Effector memory CD8-positive, alpha-beta T cell (primary cell): Measurements from ENCODE around the gene TMEM169.
A peak's percentile ranks its signal among the peaks of the same experiment; 100 is the strongest.

Source experiments
- ATAC-seq: fragments of 150-1000 bp; cut with Tn5 transposase; replicated peaks from 2 replicates; pipeline ENCODE4 v1.10.0; 2021; ENCODE audit warnings: mild to moderate bottlenecking, moderate library complexity
- DNase-seq, 3 experiments: peaks; one replicate each; pipeline ENCODE4 v3.0.0; 2021
- H3K27ac Mint-ChIP-seq, 2 donors: one replicate each; pipeline ENCODE4 v1.8.0; 2022; ENCODE audit warnings: mild to moderate bottlenecking in 2 of 2, mixed read lengths in 2 of 2, moderate library complexity in 2 of 2
- H3K27me3 Mint-ChIP-seq, 2 donors: one replicate each; pipeline ENCODE4 v1.8.0; 2022; ENCODE audit warnings: mixed read lengths in 2 of 2
- H3K36me3 Mint-ChIP-seq: one replicate; pipeline ENCODE4 v1.8.0; 2022; ENCODE audit warnings: mild to moderate bottlenecking, moderate library complexity, mixed read lengths; ENCODE audit not compliant: insufficient read depth
- H3K4me1 Mint-ChIP-seq, 2 donors: one replicate each; pipeline ENCODE4 v1.8.0; 2022; ENCODE audit warnings: low read depth in 2 of 2, mixed read lengths in 2 of 2
- H3K4me3 Mint-ChIP-seq, 2 donors: one replicate each; pipeline ENCODE4 v1.8.0; 2022; ENCODE audit warnings: mild to moderate bottlenecking in 2 of 2, mixed read lengths in 2 of 2, moderate library complexity in 2 of 2
- H3K9me3 Mint-ChIP-seq, 2 donors: one replicate each; pipeline ENCODE4 v1.8.0; 2022; ENCODE audit warnings: mixed read lengths in 2 of 2
- total RNA-seq, 9 experiments: gene quantifications; one replicate each; lab custom pipeline; 2026; lab: John Stamatoyannopoulos, UW

The TMEM169 gene, protein sequence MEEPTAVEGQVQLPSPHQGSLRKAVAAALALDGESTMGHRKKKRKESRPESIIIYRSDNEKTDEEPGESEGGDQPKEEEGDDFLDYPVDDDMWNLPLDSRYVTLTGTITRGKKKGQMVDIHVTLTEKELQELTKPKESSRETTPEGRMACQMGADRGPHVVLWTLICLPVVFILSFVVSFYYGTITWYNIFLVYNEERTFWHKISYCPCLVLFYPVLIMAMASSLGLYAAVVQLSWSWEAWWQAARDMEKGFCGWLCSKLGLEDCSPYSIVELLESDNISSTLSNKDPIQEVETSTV
- 0 to 5.0 (median 0.51) reads per million in 9 experiments for total RNA-seq

DNA sequence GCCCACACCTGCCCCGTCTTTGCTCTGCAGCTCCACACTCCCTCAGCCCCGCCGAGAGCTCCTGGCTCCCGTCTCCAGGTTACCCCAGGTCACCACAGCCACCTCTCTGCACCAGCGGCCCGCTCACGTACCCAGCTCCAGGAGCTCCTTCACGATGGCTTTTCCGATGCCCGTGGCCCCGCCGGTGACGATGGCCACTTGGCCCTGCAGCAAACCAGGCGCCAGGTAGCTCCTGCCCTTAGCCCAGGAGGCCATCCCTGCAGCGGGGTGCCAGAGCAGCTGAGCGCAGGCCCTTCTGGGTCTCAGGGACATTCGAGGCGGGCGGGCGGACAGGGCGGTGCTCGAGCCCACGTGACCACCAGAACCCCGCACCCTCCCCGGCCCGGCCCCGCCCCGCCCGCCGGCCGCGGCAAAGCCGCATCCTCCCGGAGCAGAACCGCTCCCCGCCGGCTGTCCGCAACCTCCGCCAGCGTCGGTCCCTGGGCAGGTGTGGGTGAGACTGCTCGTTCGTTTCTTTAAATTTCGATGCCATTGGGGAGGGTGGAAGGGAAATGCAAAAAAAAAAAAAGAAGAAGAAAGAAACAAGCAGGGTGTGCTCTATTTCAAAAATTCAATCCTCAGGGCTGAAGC lies at the start of gene TMEM169, which contains the start of gene PECR:
Gene TMEM169 (plus strand): TSS at position 433 of the 630 bp plus-strand sequence. CDS start 14,045 bp downstream, outside the sequence.
Gene PECR (minus strand): TSS at position 323 of the 630 bp plus-strand sequence. CDS start 68 bp downstream, at position 255.
- Mint-ChIP-seq H3K4me1 (peaks cover 39 to 51% of the 10 kb centered on the region in 2 donors), H3K9me3 (no peaks in the 10 kb centered on the region), H3K27me3 (no peaks in the 10 kb centered on the region), H3K36me3 (no peaks in the 10 kb centered on the region), H3K4me3 (peak within 1 kb of the TSS; percentile 93 to 95), H3K27ac (peak within 1 kb of the TSS; percentile 90)
- ATAC-seq, result peak; percentile 93
- peak; percentile 61 to 68 (median 66) for DNase-seq

DNA sequence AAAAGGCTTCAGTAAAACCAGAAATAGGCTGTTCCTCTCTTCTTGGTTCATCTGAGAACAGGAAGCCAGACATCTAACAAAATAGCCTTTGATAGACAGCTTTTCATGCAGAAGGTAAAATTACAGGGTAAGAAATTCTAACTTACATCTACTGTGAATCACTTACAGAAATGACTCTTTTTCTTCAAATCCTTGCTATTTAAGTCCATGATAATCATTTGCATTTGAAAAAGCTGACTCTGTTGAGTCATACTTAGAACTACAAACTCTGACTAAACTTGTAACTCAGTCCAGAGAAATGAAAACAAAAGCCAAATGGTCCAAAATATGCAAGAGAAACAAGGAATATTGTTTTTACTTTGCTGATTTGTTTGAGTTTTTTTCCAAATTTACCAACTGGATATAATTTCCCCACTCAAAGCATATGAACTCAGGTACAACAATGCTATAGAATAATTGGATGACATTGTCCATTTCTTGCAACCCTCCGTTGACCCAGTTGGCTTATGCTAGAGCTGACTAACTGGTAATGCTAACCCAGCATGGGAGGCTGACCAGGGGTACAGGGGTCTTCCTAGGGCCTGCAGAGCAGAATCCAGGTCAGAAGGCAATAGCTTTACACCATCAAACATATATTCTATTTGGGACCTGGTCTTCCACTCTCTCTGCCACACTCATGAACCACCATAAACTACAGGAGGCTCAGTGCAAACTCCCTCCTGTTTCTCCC lies 49.6 kb upstream of the TMEM169 start:
- Mint-ChIP-seq H3K27ac (peak overlapping the region in 1 of 2 donors; percentile 66), H3K36me3 (peaks cover 4% of the 10 kb centered on the region), H3K4me1 (peaks cover 0 to 3% of the 10 kb centered on the region in 2 donors), H3K27me3 (no peaks in the 10 kb centered on the region), H3K9me3 (no peaks in the 10 kb centered on the region), H3K4me3 (no peak overlapping the region)
- no peak for ATAC-seq
- DNase-seq, result no peak

DNA sequence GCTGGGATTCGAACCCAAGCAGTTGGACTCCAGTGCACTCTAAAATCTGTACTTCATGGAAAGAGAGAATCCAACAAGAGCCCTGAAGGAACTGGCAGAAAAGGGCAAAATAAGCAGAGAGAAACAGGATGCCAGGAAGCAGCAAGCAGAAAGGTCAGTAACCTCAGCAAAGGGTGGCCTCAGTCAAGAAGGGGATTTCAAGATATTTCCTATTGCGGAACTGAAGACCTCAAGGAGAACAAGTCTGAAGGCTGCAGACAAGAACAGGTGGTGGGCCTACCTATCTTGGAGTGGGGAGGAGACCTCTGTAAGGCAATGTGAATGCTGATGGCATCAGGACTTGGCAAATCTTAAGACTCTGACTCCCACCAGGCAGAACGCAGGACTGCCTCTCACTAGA lies 48.3 kb upstream of the TMEM169 start:
- peaks cover 0 to 3% of the 10 kb centered on the region in 2 donors for H3K4me1 Mint-ChIP-seq
- no peak overlapping the region for H3K27ac Mint-ChIP-seq
- H3K4me3 Mint-ChIP-seq, result no peak overlapping the region
- ATAC-seq (no peak), DNase-seq (no peak)
- no peaks in the 10 kb centered on the region for H3K9me3 Mint-ChIP-seq
- peaks cover 4% of the 10 kb centered on the region for H3K36me3 Mint-ChIP-seq
- no peaks in the 10 kb centered on the region for H3K27me3 Mint-ChIP-seq

DNA sequence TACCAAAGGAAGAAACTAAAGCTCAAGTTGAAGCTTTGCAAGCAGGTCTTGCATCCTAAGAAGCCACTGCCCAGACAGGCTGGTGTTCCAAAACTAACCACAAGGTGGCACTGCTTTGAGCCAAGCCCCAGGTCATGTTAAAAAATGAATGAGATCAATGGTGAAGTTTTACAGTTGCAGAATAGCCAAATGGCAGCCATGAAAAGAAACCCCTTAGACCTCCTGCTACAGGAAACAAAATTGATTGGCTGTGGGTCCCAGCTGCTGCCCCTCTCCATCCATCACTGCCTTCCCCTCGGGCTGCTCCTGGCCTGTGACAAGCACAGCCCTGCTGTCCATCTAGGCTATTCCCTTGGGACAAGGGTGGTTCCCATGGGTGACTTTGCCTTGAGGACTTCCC lies 47.7 kb upstream of the TMEM169 start:
- DNase-seq, result peak; percentile 74 to 83 (median 75)
- Mint-ChIP-seq H3K9me3 (no peaks in the 10 kb centered on the region), H3K27me3 (no peaks in the 10 kb centered on the region), H3K4me3 (no peak overlapping the region), H3K4me1 (peaks cover 0 to 3% of the 10 kb centered on the region in 2 donors), H3K27ac (no peak overlapping the region), H3K36me3 (peaks cover 7% of the 10 kb centered on the region)
- peak; percentile 84 for ATAC-seq

DNA sequence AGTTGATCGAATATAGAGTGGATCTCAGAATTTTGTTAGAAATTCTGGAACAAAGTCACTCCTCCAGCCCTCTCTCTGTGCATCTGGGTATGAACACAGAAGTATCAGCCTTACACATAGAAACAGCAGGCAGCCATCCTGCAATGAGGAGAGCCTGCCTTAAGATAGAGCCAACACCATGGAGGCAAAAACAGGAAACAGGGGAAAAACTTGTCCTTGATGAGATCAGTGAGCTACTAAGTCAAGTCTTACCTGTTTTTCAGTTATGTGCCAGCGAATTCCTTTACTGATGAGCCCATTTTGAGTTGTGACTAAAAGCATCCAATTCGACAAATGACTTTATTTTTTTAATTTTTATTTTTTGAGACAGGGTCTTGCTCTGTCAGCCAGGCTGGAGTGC lies 41.8 kb upstream of the TMEM169 start:
- Mint-ChIP-seq H3K4me3 (no peak overlapping the region), H3K27ac (peak overlapping the region in 1 of 2 donors; percentile 32), H3K4me1 (no peaks in the 10 kb centered on the region), H3K9me3 (no peaks in the 10 kb centered on the region), H3K36me3 (peaks cover 12% of the 10 kb centered on the region), H3K27me3 (no peaks in the 10 kb centered on the region)
- no peak for DNase-seq
- no peak for ATAC-seq

DNA sequence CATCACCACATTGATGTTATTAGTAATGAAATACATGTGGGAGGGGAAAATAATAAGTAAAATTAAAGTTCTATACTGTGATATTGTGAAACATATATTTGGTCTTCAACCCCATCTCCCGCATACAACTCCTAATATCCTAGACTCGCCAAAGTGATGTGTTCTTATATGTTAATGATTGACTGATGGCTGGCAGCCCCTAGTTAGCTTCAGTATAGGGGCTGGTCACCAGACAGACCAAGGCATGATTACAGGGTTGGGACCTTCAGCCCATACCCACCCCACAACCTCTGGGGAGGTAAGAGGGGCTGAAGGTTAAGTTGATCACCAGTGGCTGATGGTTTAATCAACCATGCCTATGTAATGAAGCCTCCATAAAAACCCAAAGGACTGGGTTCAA lies 40.3 kb upstream of the TMEM169 start:
- Mint-ChIP-seq H3K4me1 (no peaks in the 10 kb centered on the region), H3K4me3 (no peak overlapping the region), H3K27me3 (no peaks in the 10 kb centered on the region), H3K27ac (no peak overlapping the region), H3K9me3 (no peaks in the 10 kb centered on the region), H3K36me3 (peaks cover 12% of the 10 kb centered on the region)
- ATAC-seq (no peak), DNase-seq (no peak)

DNA sequence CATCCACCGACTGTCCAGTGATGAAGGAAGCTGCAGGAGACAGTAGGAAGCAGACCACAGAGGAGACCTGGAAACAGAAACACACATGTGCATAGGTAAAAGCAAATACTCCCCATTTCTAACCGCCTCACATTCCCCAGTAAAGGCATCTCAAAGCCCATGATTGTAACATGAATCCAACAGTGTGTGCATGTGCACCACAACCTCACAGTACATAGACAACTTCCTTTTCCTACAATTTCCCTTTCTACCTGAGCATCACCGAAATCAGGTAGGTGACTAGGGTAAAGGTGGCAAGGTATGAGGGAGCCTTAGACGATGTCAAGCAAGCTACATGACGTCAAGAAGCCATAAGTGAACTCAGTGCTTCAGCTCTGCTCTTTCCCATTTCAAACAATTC lies 37.8 kb upstream of the TMEM169 start:
- H3K9me3 Mint-ChIP-seq, result no peaks in the 10 kb centered on the region
- no peak overlapping the region for H3K27ac Mint-ChIP-seq
- H3K36me3 Mint-ChIP-seq, result peaks cover 19% of the 10 kb centered on the region
- no peak for ATAC-seq
- no peak for DNase-seq
- no peak overlapping the region for H3K4me3 Mint-ChIP-seq
- no peaks in the 10 kb centered on the region for H3K27me3 Mint-ChIP-seq
- H3K4me1 Mint-ChIP-seq, result no peaks in the 10 kb centered on the region

DNA sequence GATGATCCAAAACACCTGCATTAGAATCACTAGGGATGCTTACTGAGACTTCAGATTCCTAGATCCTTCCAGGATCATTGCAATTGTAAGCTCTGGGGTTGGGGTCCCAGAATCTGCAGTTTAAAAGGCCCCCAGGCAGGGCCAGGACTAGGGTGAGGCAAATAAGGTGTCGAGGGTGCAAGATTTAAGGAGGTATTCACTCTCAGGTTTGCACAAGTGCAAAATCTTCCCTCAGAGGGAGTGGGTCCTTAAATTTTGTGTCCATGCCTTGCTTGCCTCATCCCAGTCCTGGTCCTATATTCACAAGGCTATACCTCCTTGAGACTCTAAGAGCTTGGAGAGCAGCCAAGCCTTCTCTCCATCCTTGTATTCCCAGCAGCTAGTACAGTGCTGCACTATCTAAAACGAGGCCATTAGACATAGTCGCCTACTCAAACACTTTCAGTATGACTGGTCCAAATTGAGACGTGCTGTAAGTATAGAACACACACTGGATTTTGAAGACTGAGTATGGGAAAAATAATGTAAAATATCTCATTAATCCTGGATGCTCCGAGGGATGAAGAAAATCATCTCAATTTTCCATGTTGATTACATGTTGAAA lies 36.7 kb upstream of the TMEM169 start:
- ATAC-seq (no peak), DNase-seq (no peak)
- Mint-ChIP-seq H3K4me1 (no peaks in the 10 kb centered on the region), H3K4me3 (no peak overlapping the region), H3K9me3 (no peaks in the 10 kb centered on the region), H3K27ac (no peak overlapping the region), H3K36me3 (peaks cover 19% of the 10 kb centered on the region), H3K27me3 (no peaks in the 10 kb centered on the region)

DNA sequence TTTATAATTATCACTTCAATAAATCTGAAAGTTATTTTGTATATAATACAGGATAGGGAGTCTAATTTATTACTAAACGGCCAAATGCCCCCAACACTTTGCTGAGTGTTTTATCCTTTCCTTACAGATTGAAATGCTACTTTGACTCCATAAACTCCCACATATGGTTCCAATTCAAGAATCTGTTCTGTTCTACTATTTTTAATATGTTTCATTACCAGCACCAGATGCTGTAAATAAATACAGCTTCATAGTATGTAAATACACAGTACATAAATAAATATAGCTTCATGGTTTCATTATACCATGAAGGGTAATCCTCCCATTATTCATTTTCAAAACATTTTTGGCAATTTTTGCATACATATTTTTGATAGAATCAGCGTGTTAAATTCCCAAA lies 34.3 kb upstream of the TMEM169 start:
- no peak overlapping the region for H3K4me3 Mint-ChIP-seq
- peaks cover 21% of the 10 kb centered on the region for H3K36me3 Mint-ChIP-seq
- DNase-seq (no peak), ATAC-seq (no peak)
- no peaks in the 10 kb centered on the region for H3K9me3 Mint-ChIP-seq
- H3K27ac Mint-ChIP-seq, result no peak overlapping the region
- H3K27me3 Mint-ChIP-seq, result no peaks in the 10 kb centered on the region
- peaks cover 0 to 1% of the 10 kb centered on the region in 2 donors for H3K4me1 Mint-ChIP-seq

DNA sequence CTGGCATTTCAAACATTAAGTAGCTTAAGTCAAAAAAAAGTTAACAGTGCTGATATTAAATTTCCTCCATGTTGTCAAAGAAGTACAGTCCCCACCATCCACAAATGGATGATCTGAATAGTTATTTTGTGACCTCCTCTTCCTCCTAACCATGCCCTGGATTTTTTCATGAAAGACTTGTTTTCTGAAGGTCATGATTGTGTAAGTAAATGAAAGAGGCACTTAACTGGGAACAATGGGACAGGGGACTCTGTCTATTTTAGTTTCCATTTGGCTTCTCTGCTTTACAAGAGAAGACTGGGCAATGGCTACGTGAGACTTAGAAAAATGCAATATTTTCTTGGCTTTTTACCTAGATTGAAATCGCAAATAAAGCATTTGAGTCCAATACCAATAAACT lies 32.3 kb upstream of the TMEM169 start:
- no peak overlapping the region for H3K4me3 Mint-ChIP-seq
- H3K36me3 Mint-ChIP-seq, result peaks cover 19% of the 10 kb centered on the region
- no peak overlapping the region for H3K27ac Mint-ChIP-seq
- no peak for DNase-seq
- no peak for ATAC-seq
- H3K27me3 Mint-ChIP-seq, result no peaks in the 10 kb centered on the region
- no peaks in the 10 kb centered on the region for H3K9me3 Mint-ChIP-seq
- peaks cover 0 to 1% of the 10 kb centered on the region in 2 donors for H3K4me1 Mint-ChIP-seq

DNA sequence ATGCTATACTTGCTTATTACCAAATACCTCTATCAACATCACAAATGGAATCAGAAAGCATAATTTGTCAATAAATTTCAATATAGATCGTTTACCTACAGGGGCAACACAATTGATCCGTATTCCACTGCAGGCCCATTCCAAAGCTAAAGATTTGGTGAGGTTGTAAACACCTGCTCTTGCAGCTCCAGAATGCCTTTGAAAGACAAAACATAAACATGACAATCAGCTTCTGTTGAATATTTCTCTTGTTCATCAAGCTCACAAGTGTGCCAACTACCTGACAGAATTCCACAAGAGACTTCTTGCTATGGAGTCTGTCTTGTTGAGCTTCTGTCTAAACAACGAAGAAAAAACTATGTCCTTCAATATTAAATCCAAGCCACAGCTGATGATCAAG lies 30.4 kb upstream of the TMEM169 start:
- peaks cover 19% of the 10 kb centered on the region for H3K36me3 Mint-ChIP-seq
- H3K27me3 Mint-ChIP-seq, result no peaks in the 10 kb centered on the region
- ATAC-seq (no peak), DNase-seq (no peak)
- H3K4me1 Mint-ChIP-seq, result peaks cover 1 to 6% of the 10 kb centered on the region in 2 donors
- H3K9me3 Mint-ChIP-seq, result no peaks in the 10 kb centered on the region
- H3K4me3 Mint-ChIP-seq, result no peak overlapping the region
- H3K27ac Mint-ChIP-seq, result no peak overlapping the region

DNA sequence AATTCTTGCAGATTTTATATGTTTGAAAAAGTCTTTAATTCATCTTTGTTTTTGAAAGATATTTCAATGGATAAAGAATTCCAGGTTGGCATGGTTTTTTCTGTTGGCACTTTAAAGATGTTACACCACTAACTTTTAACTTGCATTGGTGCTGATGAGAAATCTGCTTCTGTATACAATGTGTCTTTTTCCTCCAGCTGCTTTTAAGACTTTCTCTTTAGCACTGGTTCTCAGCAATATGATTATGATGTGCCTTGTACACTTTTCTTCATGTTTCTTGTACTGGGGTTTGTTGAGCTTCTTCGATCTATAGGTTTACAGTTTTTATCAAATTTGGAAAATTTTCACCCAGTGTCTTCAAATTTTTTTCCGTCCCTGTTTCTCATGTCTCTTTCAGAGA lies 29.3 kb upstream of the TMEM169 start:
- H3K9me3 Mint-ChIP-seq, result no peaks in the 10 kb centered on the region
- DNase-seq (no peak), ATAC-seq (no peak)
- peaks cover 5 to 8% of the 10 kb centered on the region in 2 donors for H3K4me1 Mint-ChIP-seq
- H3K4me3 Mint-ChIP-seq, result no peak overlapping the region
- no peaks in the 10 kb centered on the region for H3K27me3 Mint-ChIP-seq
- H3K27ac Mint-ChIP-seq, result no peak overlapping the region
- peaks cover 14% of the 10 kb centered on the region for H3K36me3 Mint-ChIP-seq

DNA sequence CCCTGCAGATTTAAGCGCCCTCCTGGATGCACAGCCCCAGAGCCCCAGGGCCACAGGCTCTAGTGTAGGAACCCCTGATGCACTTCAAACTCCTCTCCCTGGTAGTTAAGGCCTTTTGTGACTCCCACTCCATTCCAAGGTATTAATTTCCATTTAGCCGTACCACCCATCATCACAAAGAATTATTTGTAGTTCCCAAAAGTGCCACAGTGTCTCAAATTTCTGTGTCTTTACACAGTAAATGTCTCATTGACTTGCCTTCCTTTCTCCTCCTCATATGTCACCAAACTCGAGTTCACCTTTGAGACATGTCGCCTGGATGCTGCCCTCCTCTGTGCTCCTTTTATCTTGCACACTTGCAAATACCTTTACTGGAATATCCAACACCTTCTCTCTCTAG lies 26.0 kb upstream of the TMEM169 start:
- no peak overlapping the region for H3K4me3 Mint-ChIP-seq
- peaks cover 13 to 16% of the 10 kb centered on the region in 2 donors for H3K4me1 Mint-ChIP-seq
- H3K36me3 Mint-ChIP-seq, result peaks cover 3% of the 10 kb centered on the region
- H3K27ac Mint-ChIP-seq, result peak overlapping the region in 1 of 2 donors; percentile 97
- H3K27me3 Mint-ChIP-seq, result no peaks in the 10 kb centered on the region
- no peak for ATAC-seq
- no peak for DNase-seq
- H3K9me3 Mint-ChIP-seq, result no peaks in the 10 kb centered on the region
